Measurements from ENCODE around the gene PKD1.

GRCh38 chr16:2161911-2162310 lies 26.2 kb upstream of the PKD1 start:
- TF ChIP-seq, protein P1, sequence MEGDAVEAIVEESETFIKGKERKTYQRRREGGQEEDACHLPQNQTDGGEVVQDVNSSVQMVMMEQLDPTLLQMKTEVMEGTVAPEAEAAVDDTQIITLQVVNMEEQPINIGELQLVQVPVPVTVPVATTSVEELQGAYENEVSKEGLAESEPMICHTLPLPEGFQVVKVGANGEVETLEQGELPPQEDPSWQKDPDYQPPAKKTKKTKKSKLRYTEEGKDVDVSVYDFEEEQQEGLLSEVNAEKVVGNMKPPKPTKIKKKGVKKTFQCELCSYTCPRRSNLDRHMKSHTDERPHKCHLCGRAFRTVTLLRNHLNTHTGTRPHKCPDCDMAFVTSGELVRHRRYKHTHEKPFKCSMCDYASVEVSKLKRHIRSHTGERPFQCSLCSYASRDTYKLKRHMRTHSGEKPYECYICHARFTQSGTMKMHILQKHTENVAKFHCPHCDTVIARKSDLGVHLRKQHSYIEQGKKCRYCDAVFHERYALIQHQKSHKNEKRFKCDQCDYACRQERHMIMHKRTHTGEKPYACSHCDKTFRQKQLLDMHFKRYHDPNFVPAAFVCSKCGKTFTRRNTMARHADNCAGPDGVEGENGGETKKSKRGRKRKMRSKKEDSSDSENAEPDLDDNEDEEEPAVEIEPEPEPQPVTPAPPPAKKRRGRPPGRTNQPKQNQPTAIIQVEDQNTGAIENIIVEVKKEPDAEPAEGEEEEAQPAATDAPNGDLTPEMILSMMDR (IDR thresholded peaks at IDR 0.05), result no peak
- no peak for TF ChIP-seq POLR2A (IDR thresholded peaks at IDR 0.05)

Measured in body of pancreas (tissue), 4 donors.